Measurements from ENCODE around the gene PIP5KL1.

DNA sequence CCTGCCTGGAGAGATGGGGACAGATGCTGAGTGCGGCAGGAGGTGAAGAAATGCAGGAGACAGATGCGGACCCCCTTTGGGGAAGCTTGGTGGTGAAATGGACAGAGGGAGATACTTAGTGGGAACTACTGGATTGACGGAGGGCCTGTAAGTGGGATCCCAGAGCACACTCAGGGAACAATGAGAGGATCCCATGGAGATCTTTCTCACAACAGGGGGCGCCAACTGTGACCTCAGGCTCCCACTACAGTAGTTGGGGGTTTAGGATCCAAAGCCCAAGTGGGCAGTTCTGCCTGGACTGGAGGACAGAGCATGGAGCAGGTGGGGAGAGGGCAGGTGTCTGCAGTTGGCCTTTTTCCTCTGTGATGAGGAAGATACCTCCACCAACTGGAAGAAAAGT is 3.7 kb upstream of the PIP5KL1 start:
- TF ChIP-seq, protein P1, sequence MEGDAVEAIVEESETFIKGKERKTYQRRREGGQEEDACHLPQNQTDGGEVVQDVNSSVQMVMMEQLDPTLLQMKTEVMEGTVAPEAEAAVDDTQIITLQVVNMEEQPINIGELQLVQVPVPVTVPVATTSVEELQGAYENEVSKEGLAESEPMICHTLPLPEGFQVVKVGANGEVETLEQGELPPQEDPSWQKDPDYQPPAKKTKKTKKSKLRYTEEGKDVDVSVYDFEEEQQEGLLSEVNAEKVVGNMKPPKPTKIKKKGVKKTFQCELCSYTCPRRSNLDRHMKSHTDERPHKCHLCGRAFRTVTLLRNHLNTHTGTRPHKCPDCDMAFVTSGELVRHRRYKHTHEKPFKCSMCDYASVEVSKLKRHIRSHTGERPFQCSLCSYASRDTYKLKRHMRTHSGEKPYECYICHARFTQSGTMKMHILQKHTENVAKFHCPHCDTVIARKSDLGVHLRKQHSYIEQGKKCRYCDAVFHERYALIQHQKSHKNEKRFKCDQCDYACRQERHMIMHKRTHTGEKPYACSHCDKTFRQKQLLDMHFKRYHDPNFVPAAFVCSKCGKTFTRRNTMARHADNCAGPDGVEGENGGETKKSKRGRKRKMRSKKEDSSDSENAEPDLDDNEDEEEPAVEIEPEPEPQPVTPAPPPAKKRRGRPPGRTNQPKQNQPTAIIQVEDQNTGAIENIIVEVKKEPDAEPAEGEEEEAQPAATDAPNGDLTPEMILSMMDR (IDR thresholded peaks at IDR 0.05; ENCODE audit: poor library complexity, severe bottlenecking) = no peak
- no peak for TF ChIP-seq POLR2AphosphoS5 (IDR thresholded peaks at IDR 0.05)

All from neural cell (in vitro differentiated cells).